ENCODE results near the gene USP22. TPM values are rescaled to one million over a fixed set of nuclear protein-coding genes. Genes with fewer than 3 reads are reported as not detected.

USP22 gene
- total RNA-seq, 1 experiment from 2014 or later: 224 TPM

GRCh38 chr17:21028192-21028591 is 14.6 kb downstream of the USP22 start:
- Histone ChIP-seq H3K27me3 (ENCODE audit: control insufficient read depth, insufficient read depth, low read length) (no peaks in the 10 kb centered on the region), H3K36me3 (ENCODE audit: control insufficient read depth, insufficient read depth, low read length) (peaks cover 17% of the 10 kb centered on the region), H3K4me1 (ENCODE audit: control insufficient read depth, insufficient read depth, low read length) (peaks cover 12% of the 10 kb centered on the region), H3K4me3 (ENCODE audit: low read depth in 2 of 2, low read length in 2 of 2) (no peak overlapping the region), H3K9me3 (ENCODE audit: control insufficient read depth, insufficient read depth, low read depth, low read length) (no peaks in the 10 kb centered on the region), H3K27ac (ENCODE audit: low read length) (no peak overlapping the region)
- DNase-seq (ENCODE audit: low read depth, low spot score) (no peak), ATAC-seq (no peak)
- BruUV-seq (replicated peaks): no TSS peak
- ChIA-PET POLR2A (no interaction called here), CTCF (no interaction called here)
- intact Hi-C loops (cut with micrococcal nuclease; ENCODE audit: unreplicated experiment) (no loop called here), in situ Hi-C loops (cut with HindIII; ENCODE audit: low pct_unique_long_range_greater_than_20kb, low sequenced_read_pairs) (no loop called here)
- TF ChIP-seq CTCF (IDR thresholded peaks at IDR 0.05) (no peak), REST (IDR thresholded peaks at IDR 0.05; ENCODE audit: insufficient read depth in 1 of 2, low read depth in 2 of 2, low read length in 1 of 2) (no peak), SIN3A (IDR thresholded peaks at IDR 0.05; ENCODE audit: borderline replicate concordance, insufficient read depth, low read depth, low read length) (no peak), TCF7L2 (IDR thresholded peaks at IDR 0.05; ENCODE audit: low read depth, low read length) (no peak), POLR2AphosphoS5 (IDR thresholded peaks at IDR 0.05; ENCODE audit: low read depth, low read length) (no peak)

GRCh38 chr17:21027031-21027430 is 15.8 kb downstream of the USP22 start:
- Histone ChIP-seq H3K27me3 (ENCODE audit: control insufficient read depth, insufficient read depth, low read length) (no peaks in the 10 kb centered on the region), H3K27ac (ENCODE audit: low read length) (no peak overlapping the region), H3K36me3 (ENCODE audit: control insufficient read depth, insufficient read depth, low read length) (peaks cover 19% of the 10 kb centered on the region), H3K9me3 (ENCODE audit: control insufficient read depth, insufficient read depth, low read depth, low read length) (no peaks in the 10 kb centered on the region), H3K4me3 (ENCODE audit: low read depth in 2 of 2, low read length in 2 of 2) (no peak overlapping the region), H3K4me1 (ENCODE audit: control insufficient read depth, insufficient read depth, low read length) (peaks cover 11% of the 10 kb centered on the region)
- in situ Hi-C loops (cut with HindIII; ENCODE audit: low pct_unique_long_range_greater_than_20kb, low sequenced_read_pairs) (no loop called here), intact Hi-C loops (cut with micrococcal nuclease; ENCODE audit: unreplicated experiment) (no loop called here)
- CTCF ChIA-PET: no interaction called here
- no TSS peak for BruUV-seq (replicated peaks)
- DNase-seq (ENCODE audit: low read depth, low spot score) (no peak), ATAC-seq (no peak)
- POLR2A ChIA-PET: no interaction called here
- TF ChIP-seq SIN3A (IDR thresholded peaks at IDR 0.05; ENCODE audit: borderline replicate concordance, insufficient read depth, low read depth, low read length): no peak
- TF ChIP-seq TCF7L2 (IDR thresholded peaks at IDR 0.05; ENCODE audit: low read depth, low read length): no peak
- no peak for TF ChIP-seq POLR2AphosphoS5 (IDR thresholded peaks at IDR 0.05; ENCODE audit: low read depth, low read length)
- no peak for TF ChIP-seq CTCF (IDR thresholded peaks at IDR 0.05)
- TF ChIP-seq REST (IDR thresholded peaks at IDR 0.05; ENCODE audit: insufficient read depth in 1 of 2, low read depth in 2 of 2, low read length in 1 of 2): no peak
